ENCODE measurements around the gene TOMM6.
A peak's percentile ranks its signal among the peaks of the same experiment; 100 is the strongest.

The TOMM6 gene

GRCh38 chr6:41787219-41787917 lies at the start of gene TOMM6:
TOMM6 (plus strand) TSS chr6:41787694; CDS start chr6:41787698, 4 bp downstream.
- Histone ChIP-seq H3K4me3 (IDR thresholded peaks at IDR 0.05; ENCODE audit: insufficient read depth, low read depth, low read length) (no peak within 1 kb of the TSS), H3K9ac (peak within 1 kb of the TSS; percentile 93), H3K79me2 (ENCODE audit: insufficient read depth, low read depth) (peaks cover 21% of the 10 kb centered on the region), H3K27me3 (ENCODE audit: insufficient read depth, low read depth) (peaks cover 21% of the 10 kb centered on the region), H3K4me1 (ENCODE audit: low read depth, poor library complexity, severe bottlenecking) (peaks cover 14% of the 10 kb centered on the region), H2AFZ (ENCODE audit: low read depth) (peak within 1 kb of the TSS; percentile 89), H3K4me2 (peak within 1 kb of the TSS; percentile 89), H3K27ac (peak within 1 kb of the TSS; percentile 88), H4K20me1 (ENCODE audit: insufficient read depth) (no peaks in the 10 kb centered on the region), H3K36me3 (ENCODE audit: insufficient read depth) (no peaks in the 10 kb centered on the region)
- TF ChIP-seq, protein P1, sequence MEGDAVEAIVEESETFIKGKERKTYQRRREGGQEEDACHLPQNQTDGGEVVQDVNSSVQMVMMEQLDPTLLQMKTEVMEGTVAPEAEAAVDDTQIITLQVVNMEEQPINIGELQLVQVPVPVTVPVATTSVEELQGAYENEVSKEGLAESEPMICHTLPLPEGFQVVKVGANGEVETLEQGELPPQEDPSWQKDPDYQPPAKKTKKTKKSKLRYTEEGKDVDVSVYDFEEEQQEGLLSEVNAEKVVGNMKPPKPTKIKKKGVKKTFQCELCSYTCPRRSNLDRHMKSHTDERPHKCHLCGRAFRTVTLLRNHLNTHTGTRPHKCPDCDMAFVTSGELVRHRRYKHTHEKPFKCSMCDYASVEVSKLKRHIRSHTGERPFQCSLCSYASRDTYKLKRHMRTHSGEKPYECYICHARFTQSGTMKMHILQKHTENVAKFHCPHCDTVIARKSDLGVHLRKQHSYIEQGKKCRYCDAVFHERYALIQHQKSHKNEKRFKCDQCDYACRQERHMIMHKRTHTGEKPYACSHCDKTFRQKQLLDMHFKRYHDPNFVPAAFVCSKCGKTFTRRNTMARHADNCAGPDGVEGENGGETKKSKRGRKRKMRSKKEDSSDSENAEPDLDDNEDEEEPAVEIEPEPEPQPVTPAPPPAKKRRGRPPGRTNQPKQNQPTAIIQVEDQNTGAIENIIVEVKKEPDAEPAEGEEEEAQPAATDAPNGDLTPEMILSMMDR (conservative IDR thresholded peaks at IDR 0.05; ENCODE audit: low read depth, low read length): peak; percentile 85

DNA sequence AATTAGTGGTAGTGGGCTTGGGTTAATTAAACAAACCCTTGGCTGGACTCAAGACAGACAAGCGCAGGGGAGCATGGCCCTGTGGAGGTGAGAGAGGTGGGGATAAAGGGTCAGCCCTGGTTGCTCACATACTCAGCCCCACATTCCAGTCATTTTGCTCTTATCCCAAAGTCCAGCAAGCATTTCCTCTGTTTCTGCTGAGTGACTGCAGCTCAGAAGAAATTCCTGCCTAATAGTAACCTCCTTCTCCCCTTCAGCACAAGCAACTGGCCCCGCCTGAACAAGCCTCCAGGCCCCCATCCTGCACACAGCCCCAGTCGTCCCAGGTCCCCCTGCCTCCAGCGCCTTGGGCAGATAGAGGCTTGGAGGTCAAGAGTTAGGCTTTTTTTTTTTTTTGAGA lies 48.5 kb upstream of the TOMM6 start:
- H3K79me2 ChIP-seq (ENCODE audit: insufficient read depth, low read depth): no peaks in the 10 kb centered on the region
- no peaks in the 10 kb centered on the region for H3K27me3 ChIP-seq (ENCODE audit: insufficient read depth, low read depth)
- peaks cover 9% of the 10 kb centered on the region for H3K4me1 ChIP-seq (ENCODE audit: low read depth, poor library complexity, severe bottlenecking)
- no peak overlapping the region for H3K27ac ChIP-seq
- TF ChIP-seq, protein P1 (conservative IDR thresholded peaks at IDR 0.05; ENCODE audit: low read depth, low read length): no peak
- no peaks in the 10 kb centered on the region for H4K20me1 ChIP-seq (ENCODE audit: insufficient read depth)
- H3K9ac ChIP-seq: no peak overlapping the region
- no peak overlapping the region for H3K4me3 ChIP-seq (IDR thresholded peaks at IDR 0.05; ENCODE audit: insufficient read depth, low read depth, low read length)
- H3K4me2 ChIP-seq: no peak overlapping the region
- H2AFZ ChIP-seq (ENCODE audit: low read depth): no peak overlapping the region
- no peaks in the 10 kb centered on the region for H3K36me3 ChIP-seq (ENCODE audit: insufficient read depth)

DNA sequence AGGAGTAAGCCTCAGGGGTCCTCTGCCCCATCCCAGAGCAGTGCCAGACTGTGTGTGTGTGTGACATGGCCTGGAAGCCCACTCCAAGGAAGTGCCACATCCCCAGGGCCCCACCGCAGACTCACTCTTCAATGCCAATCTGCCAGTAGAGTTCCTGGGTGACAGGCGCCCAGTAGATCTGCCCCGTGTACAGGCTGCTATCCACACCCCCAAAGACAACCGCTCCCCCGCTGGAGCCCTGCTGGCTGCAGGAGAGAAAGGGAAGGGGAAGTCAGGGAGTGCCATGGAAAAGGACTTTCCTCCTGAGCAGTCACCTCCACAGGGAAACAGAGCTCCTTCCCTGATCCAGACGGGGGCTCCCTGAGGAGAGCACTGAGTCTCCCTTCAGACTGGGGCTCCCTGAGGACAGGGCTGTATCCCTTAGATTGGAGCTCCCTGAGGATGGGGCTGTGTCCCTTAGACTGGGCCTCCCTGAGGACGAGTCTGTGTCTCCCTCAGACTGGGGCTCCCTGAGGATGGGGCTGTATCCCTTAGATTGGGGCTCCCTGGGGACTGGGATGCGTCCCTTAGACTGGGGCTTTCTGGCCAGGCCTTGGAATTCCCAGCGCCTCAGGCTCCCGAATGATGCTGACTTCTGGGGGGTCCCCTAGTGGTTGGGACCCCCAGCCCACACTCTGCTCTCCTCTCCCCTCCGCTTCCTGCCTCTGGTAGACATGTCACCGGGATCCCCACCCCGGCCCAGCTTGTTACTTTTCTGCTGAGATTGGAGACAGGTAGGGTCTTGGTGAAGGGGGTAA lies 46.9 kb upstream of the TOMM6 start:
- no peak overlapping the region for H3K9ac ChIP-seq
- H2AFZ ChIP-seq (ENCODE audit: low read depth): no peak overlapping the region
- H3K36me3 ChIP-seq (ENCODE audit: insufficient read depth): no peaks in the 10 kb centered on the region
- H4K20me1 ChIP-seq (ENCODE audit: insufficient read depth): no peaks in the 10 kb centered on the region
- TF ChIP-seq, protein P1 (conservative IDR thresholded peaks at IDR 0.05; ENCODE audit: low read depth, low read length): no peak
- H3K27ac ChIP-seq: no peak overlapping the region
- H3K4me1 ChIP-seq (ENCODE audit: low read depth, poor library complexity, severe bottlenecking): peaks cover 9% of the 10 kb centered on the region
- H3K79me2 ChIP-seq (ENCODE audit: insufficient read depth, low read depth): no peaks in the 10 kb centered on the region
- H3K27me3 ChIP-seq (ENCODE audit: insufficient read depth, low read depth): no peaks in the 10 kb centered on the region
- no peak overlapping the region for H3K4me2 ChIP-seq
- H3K4me3 ChIP-seq (IDR thresholded peaks at IDR 0.05; ENCODE audit: insufficient read depth, low read depth, low read length): no peak overlapping the region

DNA sequence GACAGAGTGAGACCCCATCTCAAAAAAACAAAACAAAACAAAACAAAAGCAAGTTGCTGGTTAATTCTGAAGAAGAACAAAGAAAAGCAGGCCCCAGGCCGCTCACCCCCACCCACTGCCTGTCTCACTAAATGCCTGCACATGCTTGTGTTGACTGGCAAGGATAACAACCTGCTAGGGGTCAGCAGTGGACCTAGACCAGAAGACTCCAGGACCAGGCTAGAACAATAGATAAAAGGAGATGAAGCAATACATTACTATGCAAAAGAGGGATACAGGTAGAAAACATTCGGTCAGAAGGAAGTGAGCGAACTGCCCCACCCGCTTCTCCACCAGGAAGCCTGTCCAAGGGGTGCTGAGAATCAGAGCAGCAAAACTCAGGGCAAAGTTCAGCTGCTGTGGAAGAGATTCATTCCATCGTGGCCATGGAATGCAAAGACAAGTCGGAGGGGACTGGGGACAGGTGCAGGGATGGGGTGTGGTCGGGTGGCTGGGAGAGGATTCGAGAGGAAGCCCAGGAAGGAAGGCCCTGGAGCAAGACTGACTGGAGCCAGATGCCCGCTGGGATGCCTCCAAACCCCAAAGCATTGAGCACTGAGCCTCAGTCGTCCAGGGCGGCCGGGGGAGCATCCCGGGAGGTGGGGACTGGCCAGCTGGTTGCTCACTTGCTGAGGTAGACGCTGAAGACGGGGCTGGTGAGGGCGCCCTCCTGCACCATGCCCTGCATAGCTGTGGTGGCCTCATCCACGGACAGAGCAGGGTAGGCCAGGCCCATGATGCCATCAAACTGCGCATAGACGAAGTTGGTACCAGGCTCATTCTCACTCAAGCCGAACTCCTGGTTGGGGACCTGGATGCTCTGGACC lies 45.6 kb upstream of the TOMM6 start:
- TF ChIP-seq, protein P1 (conservative IDR thresholded peaks at IDR 0.05; ENCODE audit: low read depth, low read length): no peak

More for the DNA sequence above, 45.6 kb upstream of the TOMM6 start:
- Histone ChIP-seq H3K79me2 (ENCODE audit: insufficient read depth, low read depth) (no peaks in the 10 kb centered on the region), H3K4me3 (IDR thresholded peaks at IDR 0.05; ENCODE audit: insufficient read depth, low read depth, low read length) (no peak overlapping the region), H3K4me2 (no peak overlapping the region), H3K36me3 (ENCODE audit: insufficient read depth) (no peaks in the 10 kb centered on the region), H3K9ac (no peak overlapping the region), H3K4me1 (ENCODE audit: low read depth, poor library complexity, severe bottlenecking) (no peaks in the 10 kb centered on the region), H2AFZ (ENCODE audit: low read depth) (no peak overlapping the region), H3K27ac (no peak overlapping the region), H4K20me1 (ENCODE audit: insufficient read depth) (no peaks in the 10 kb centered on the region), H3K27me3 (ENCODE audit: insufficient read depth, low read depth) (no peaks in the 10 kb centered on the region)
